CD14-positive monocyte (primary cell): ENCODE measurements around the gene NDUFB6. TPM values are rescaled to one million over a fixed set of nuclear protein-coding genes. Genes with fewer than 3 reads are reported as not detected.

Experiments used
- DNase-seq, 3 donors: peaks; one replicate each; pipeline ENCODE4 v3.0.0-alpha.2; 2011 to 2022
- H2AFZ ChIP-seq: 2 replicates; pipeline ENCODE4 v1.6.0; 2012; ENCODE audit warnings: mild to moderate bottlenecking, low read depth, low read length, inconsistent platforms; ENCODE audit not compliant: insufficient read depth, poor library complexity, severe bottlenecking
- H3K27ac ChIP-seq, 2 donors: 1 replicate in 1 of 2; 2 replicates in 1 of 2; pipeline ENCODE4 v1.5.1; 2012 to 2013; ENCODE audit warnings: low read length in 2 of 2, control low read depth in 1 of 2, inconsistent platforms in 1 of 2, low read depth in 1 of 2, mild to moderate bottlenecking in 1 of 2
- H3K27me3 ChIP-seq, 2 donors: one replicate each; pipeline versions ENCODE4 v1.6.0 to v1.6.1; 2011 to 2013; ENCODE audit warnings: low read length in 2 of 2; ENCODE audit not compliant: control insufficient read depth in 2 of 2, insufficient read depth in 2 of 2
- H3K36me3 ChIP-seq, 2 donors: replicated peaks in 1 of 2; 1 replicate in 1 of 2; 2 replicates in 1 of 2; pipeline versions ENCODE4 v1.5.1 to v1.6.1; 2012 to 2013; ENCODE audit warnings: low read length in 2 of 2, control low read depth in 1 of 2, inconsistent platforms in 1 of 2, mild to moderate bottlenecking in 1 of 2; ENCODE audit not compliant: insufficient read depth in 2 of 2, control insufficient read depth in 1 of 2
- H3K4me1 ChIP-seq, 2 donors: 1 replicate in 1 of 2; 2 replicates in 1 of 2; pipeline versions ENCODE4 v1.5.1 to v1.6.1; 2012 to 2013; ENCODE audit warnings: low read length in 2 of 2, control low read depth in 1 of 2, inconsistent platforms in 1 of 2, mild to moderate bottlenecking in 1 of 2, moderate library complexity in 1 of 2; ENCODE audit not compliant: insufficient read depth in 2 of 2, control insufficient read depth in 1 of 2
- H3K4me2 ChIP-seq: replicated peaks from 2 replicates; pipeline ENCODE3; 2012; ENCODE audit warnings: low read length, moderate library complexity, mild to moderate bottlenecking; ENCODE audit not compliant: poor library complexity, severe bottlenecking; ENCODE audit errors: extremely low read depth
- H3K4me3 ChIP-seq, 3 experiments: fragments of 200-600 bp in 1 of 3; sonication (generic) in 1 of 3; replicated peaks in 1 of 3; 1 replicate in 2 of 3; 2 replicates in 1 of 3; pipeline ENCODE4 v1.5.1; 2011 to 2013; ENCODE audit warnings: low read length in 3 of 3, mild to moderate bottlenecking in 3 of 3, control low read depth in 2 of 3, low read depth in 2 of 3, inconsistent platforms in 1 of 3, moderate library complexity in 1 of 3
- H3K79me2 ChIP-seq: 2 replicates; pipeline ENCODE4 v1.6.0; 2012; ENCODE audit warnings: mild to moderate bottlenecking, control low read depth, inconsistent platforms, low read length, moderate library complexity; ENCODE audit not compliant: insufficient read depth
- H3K9ac ChIP-seq: 2 replicates; pipeline ENCODE4 v1.6.0; 2017; ENCODE audit warnings: low read length, mild to moderate bottlenecking; ENCODE audit not compliant: insufficient read depth, poor library complexity, severe bottlenecking
- H3K9me3 ChIP-seq, 2 donors: replicated peaks in 1 of 2; 1 replicate in 1 of 2; 2 replicates in 1 of 2; pipeline versions ENCODE4 v1.5.1 to v1.6.1; 2012 to 2013; ENCODE audit warnings: low read length in 2 of 2, control low read depth in 1 of 2; ENCODE audit not compliant: control insufficient read depth in 1 of 2, insufficient read depth in 1 of 2
- H4K20me1 ChIP-seq: 2 replicates; pipeline ENCODE4 v1.6.0; 2012; ENCODE audit warnings: mild to moderate bottlenecking, low read length, control low read depth, moderate library complexity; ENCODE audit not compliant: insufficient read depth
- H3K27ac Mint-ChIP-seq, 7 donors: one replicate each; pipeline ENCODE4 v1.8.0; 2020; ENCODE audit warnings: mild to moderate bottlenecking in 7 of 7, mixed read lengths in 7 of 7, moderate library complexity in 6 of 7, inconsistent platforms in 2 of 7
- H3K27me3 Mint-ChIP-seq, 3 donors: one replicate each; pipeline ENCODE4 v1.8.0; 2021 to 2022; ENCODE audit warnings: low read depth in 3 of 3, mild to moderate bottlenecking in 3 of 3, mixed read lengths in 3 of 3, moderate library complexity in 3 of 3, inconsistent platforms in 1 of 3
- H3K36me3 Mint-ChIP-seq, 2 donors: one replicate each; pipeline ENCODE4 v1.8.0; 2020; ENCODE audit warnings: mixed read lengths in 2 of 2, inconsistent platforms in 1 of 2, mild to moderate bottlenecking in 1 of 2
- H3K4me1 Mint-ChIP-seq: one replicate; pipeline ENCODE4 v1.8.0; 2020; ENCODE audit warnings: mild to moderate bottlenecking, mixed read lengths
- H3K4me3 Mint-ChIP-seq, 2 donors: one replicate each; pipeline ENCODE4 v1.8.0; 2020; ENCODE audit warnings: mild to moderate bottlenecking in 2 of 2, mixed read lengths in 2 of 2, moderate library complexity in 1 of 2
- H3K9me3 Mint-ChIP-seq, 7 donors: one replicate each; pipeline ENCODE4 v1.8.0; 2020 to 2022; ENCODE audit warnings: mixed read lengths in 7 of 7, mild to moderate bottlenecking in 6 of 7, moderate library complexity in 6 of 7, inconsistent platforms in 2 of 7
- CTCF ChIP-seq: fragments of 200-600 bp; IDR thresholded peaks from one replicate; pipeline ENCODE4 v1.8.0; 2022; ENCODE audit warnings: antibody characterized with exemption, mild to moderate bottlenecking
- WGBS: methylation state at CpG from one replicate; pipeline ENCODE4 v1.1.5; 2013; ENCODE audit warnings: missing lambda C conversion rate; ENCODE audit not compliant: insufficient coverage; 5-methylcytosine and 5-hydroxymethylcytosine counted together
- intact Hi-C, 2 donors: fragments of 100-400 bp; cut with micrococcal nuclease; formaldehyde crosslinking; loops; one replicate each; pipeline versions ENCODE4 v1.15.0 to v1.15.1; 2023
- polyA plus RNA-seq, 3 donors: library from polyadenylated mRNA; depleted of rRNA in 1 of 3; unstranded in 2 of 3; stranded (reverse) in 1 of 3; fragments of 300-500 nt in 2 of 3; fragments of >200 nt in 1 of 3; fragmentation: Illumina TruSeq in 2 of 3; gene quantifications; 1 replicate in 2 of 3; 2 replicates in 1 of 3; pipeline ENCODE4 v1.2.3, GENCODE V29; 2012 to 2021

The NDUFB6 gene
- polyA plus RNA-seq, 3 donors = 16.2 to 88.2 (median 77.6) TPM

- Histone ChIP-seq H3K9me3 (no peaks in the 10 kb centered on the region), H2AFZ (peak overlapping the region; percentile 94), H3K4me3 (peak overlapping the region; percentile 72 to 99 (median 72)), H3K9ac (peak overlapping the region; percentile 80), H3K27me3 (no peaks in the 10 kb centered on the region), H3K36me3 (peaks cover 3 to 16% of the 10 kb centered on the region in 2 donors), H3K4me2 (peak overlapping the region; percentile 97), H3K27ac (peak overlapping the region; percentile 79 to 86), H4K20me1 (no peaks in the 10 kb centered on the region), H3K79me2 (peaks cover 43% of the 10 kb centered on the region), H3K4me1 (peaks cover 14 to 24% of the 10 kb centered on the region in 2 donors)
- Mint-ChIP-seq H3K9me3 (no peaks in the 10 kb centered on the region), H3K4me1 (peaks cover 22% of the 10 kb centered on the region), H3K27ac (peak overlapping the region; percentile 84 to 98 (median 97)), H3K4me3 (peak overlapping the region; percentile 96 to 98), H3K27me3 (peaks cover 0 to 7% (median 6%) of the 10 kb centered on the region in 3 donors), H3K36me3 (peaks cover 17 to 18% of the 10 kb centered on the region in 2 donors)
- intact Hi-C loops = loop anchor here (2.0 to 10.0 kb wide), 4 partner anchors 47 to 430 kb away; partner anchors contain the start of genes ACO1 (in 1 of the 2), APTX (in 1 of the 2) and RIGI (in 1 of the 2)
- peak; percentile 86 for TF ChIP-seq CTCF
- WGBS = 0% methylated on average over 4 of the region's 17 CpGs
- peak; percentile 59 to 83 (median 82) for DNase-seq
Measured at GRCh38 chr9:32571969-32572899, 725 bp downstream of the NDUFB6 start.

- H3K4me1 Mint-ChIP-seq = peaks cover 22% of the 10 kb centered on the region
- H3K27me3 Mint-ChIP-seq = no peaks in the 10 kb centered on the region
- H3K9me3 Mint-ChIP-seq = no peaks in the 10 kb centered on the region
- intact Hi-C loops = loop anchor here (5.0 to 10.0 kb wide), 3 partner anchors 45 to 432 kb away; partner anchors contain the start of genes APTX (in 1 of the 2) and RIGI (in 1 of the 2)
- H2AFZ ChIP-seq = no peak overlapping the region
- no peak overlapping the region for H3K27ac ChIP-seq
- peaks cover 49% of the 10 kb centered on the region for H3K79me2 ChIP-seq
- 81% methylated on average over 3 of the region's 4 CpGs for WGBS
- no peak overlapping the region for H3K9ac ChIP-seq
- no peak overlapping the region for H3K4me3 ChIP-seq
- H3K9me3 ChIP-seq = no peaks in the 10 kb centered on the region
- no peak overlapping the region for H3K4me2 ChIP-seq
- TF ChIP-seq CTCF = no peak
- H3K36me3 Mint-ChIP-seq = peaks cover 31 to 38% of the 10 kb centered on the region in 2 donors
- peaks cover 19 to 36% of the 10 kb centered on the region in 2 donors for H3K36me3 ChIP-seq
- H3K27me3 ChIP-seq = no peaks in the 10 kb centered on the region
- no peak overlapping the region for H3K4me3 Mint-ChIP-seq
- peak overlapping the region in 2 of 7 donors; percentile 23 to 65 for H3K27ac Mint-ChIP-seq
- no peak for DNase-seq
- peaks cover 14 to 24% of the 10 kb centered on the region in 2 donors for H3K4me1 ChIP-seq
- no peaks in the 10 kb centered on the region for H4K20me1 ChIP-seq
Measured at GRCh38 chr9:32570262-32570661, 2.7 kb downstream of the NDUFB6 start.
